GM23338 (cell line): Measurements from ENCODE around the gene UCK1. TPM values are rescaled to one million over a fixed set of nuclear protein-coding genes. Genes with fewer than 3 reads are reported as not detected.

Experiments used
- ATAC-seq: fragments of 200-7000 bp; cut with Tn5 transposase; 3 replicates; pipeline ENCODE4 v1.9.1; 2020
- DNase-seq: peaks from one replicate; pipeline ENCODE4 v3.0.0-alpha.2; 2015; ENCODE audit warnings: low spot score
- H2AFZ ChIP-seq: fragments of 200-600 bp; sonication (generic); 2 replicates; pipeline ENCODE4 v1.8.0; 2016; ENCODE audit warnings: antibody characterized with exemption, mild to moderate bottlenecking, moderate library complexity
- H3F3A ChIP-seq: fragments of 200-600 bp; sonication (generic); replicated peaks from 2 replicates; pipeline ENCODE4 v1.8.0; 2017; ENCODE audit warnings: antibody characterized with exemption, mixed run types, low read depth
- H3K27ac ChIP-seq: fragments of 200-600 bp; sonication (generic); 2 replicates; pipeline ENCODE4 v1.6.1; 2016; ENCODE audit warnings: low read depth
- H3K27me3 ChIP-seq: fragments of 200-600 bp; sonication (generic); 2 replicates; pipeline ENCODE4 v1.8.0; 2016; ENCODE audit warnings: mild to moderate bottlenecking, mixed run types, moderate library complexity; ENCODE audit not compliant: insufficient read depth
- H3K36me3 ChIP-seq: fragments of 200-600 bp; sonication (generic); 2 replicates; pipeline ENCODE4 v1.8.0; 2016; ENCODE audit warnings: mild to moderate bottlenecking; ENCODE audit not compliant: insufficient read depth
- H3K4me1 ChIP-seq: fragments of 200-600 bp; sonication (generic); 2 replicates; pipeline ENCODE4 v1.8.0; 2016; ENCODE audit warnings: mild to moderate bottlenecking, moderate library complexity; ENCODE audit not compliant: insufficient read depth
- H3K4me2 ChIP-seq: fragments of 200-600 bp; sonication (generic); 2 replicates; pipeline ENCODE4 v1.7.1; 2017; ENCODE audit warnings: mixed run types
- H3K4me3 ChIP-seq: fragments of 200-600 bp; sonication (generic); 2 replicates; pipeline ENCODE4 v1.6.1; 2016; ENCODE audit warnings: mixed run types
- H3K79me2 ChIP-seq: fragments of 200-600 bp; sonication (generic); replicated peaks from 2 replicates; pipeline ENCODE4 v1.8.0; 2017; ENCODE audit warnings: mild to moderate bottlenecking; ENCODE audit not compliant: insufficient read depth
- H3K9me2 ChIP-seq: fragments of 200-600 bp; sonication (generic); 2 replicates; pipeline ENCODE4 v1.8.0; 2017; ENCODE audit not compliant: insufficient read depth
- H4K20me1 ChIP-seq: fragments of 200-600 bp; sonication (generic); replicated peaks from 2 replicates; pipeline ENCODE4 v1.8.0; 2017; ENCODE audit warnings: mild to moderate bottlenecking; ENCODE audit not compliant: insufficient read depth
- H3K27ac Mint-ChIP-seq: 2 replicates; pipeline ENCODE4 v1.8.0; 2020; ENCODE audit warnings: inconsistent platforms, mild to moderate bottlenecking, moderate library complexity, mixed read lengths
- H3K27me3 Mint-ChIP-seq: 3 replicates; pipeline ENCODE4 v1.8.0; 2022; ENCODE audit warnings: low read depth, mild to moderate bottlenecking, moderate library complexity, mixed read lengths, inconsistent platforms; ENCODE audit not compliant: insufficient read depth, poor library complexity
- H3K36me3 Mint-ChIP-seq: 3 replicates; pipeline ENCODE4 v1.8.0; 2021; ENCODE audit warnings: low read depth, mild to moderate bottlenecking, inconsistent platforms, moderate library complexity, mixed read lengths
- H3K4me1 Mint-ChIP-seq: 3 replicates; pipeline ENCODE4 v1.8.0; 2020; ENCODE audit warnings: mild to moderate bottlenecking, inconsistent platforms, mixed read lengths
- H3K4me3 Mint-ChIP-seq: 3 replicates; pipeline ENCODE4 v1.8.0; 2021; ENCODE audit warnings: moderate library complexity, mild to moderate bottlenecking, inconsistent platforms, mixed read lengths
- H3K9me3 Mint-ChIP-seq: 3 replicates; pipeline ENCODE4 v1.8.0; 2020; ENCODE audit warnings: moderate library complexity, mild to moderate bottlenecking, inconsistent platforms, mixed read lengths
- EZH2 ChIP-seq: fragments of 200-600 bp; sonication (generic); IDR thresholded peaks from one replicate; pipeline ENCODE4 v1.8.0; 2017; ENCODE audit warnings: antibody characterized with exemption, mild to moderate bottlenecking, low read depth; ENCODE audit not compliant: unreplicated experiment
- JUNB ChIP-seq: IDR thresholded peaks from one replicate; pipeline ENCODE4 v1.6.1; 2016; ENCODE audit warnings: antibody characterized with exemption; ENCODE audit not compliant: unreplicated experiment
- NANOG ChIP-seq: IDR thresholded peaks from 2 replicates; pipeline ENCODE4 v1.6.1; 2016; ENCODE audit warnings: antibody characterized with exemption, borderline replicate concordance
- POLR2AphosphoS5 ChIP-seq: IDR thresholded peaks from 2 replicates; pipeline ENCODE4 v1.6.1; 2016; ENCODE audit warnings: antibody characterized with exemption, low read depth
- STAT1 ChIP-seq: IDR thresholded peaks from one replicate; pipeline ENCODE4 v1.6.1; 2016; ENCODE audit warnings: antibody characterized with exemption; ENCODE audit not compliant: unreplicated experiment
- ZNF114 ChIP-seq: fragments of 250-450 bp; sonication (Bioruptor Pico); IDR thresholded peaks from 2 replicates; pipeline ENCODE4 v1.5.0; 2020; ENCODE audit warnings: mild to moderate bottlenecking, moderate library complexity
- ZNF331 ChIP-seq: fragments of 250-450 bp; sonication (Bioruptor Pico); IDR thresholded peaks from 2 replicates; pipeline ENCODE4 v1.5.0; 2020; ENCODE audit warnings: low read depth, mild to moderate bottlenecking, moderate library complexity
- polyA plus RNA-seq: library from polyadenylated mRNA; unstranded; fragments of >200 nt; fragmentation: Nextera tagmentation; extraction: Ambion mirVana; gene quantifications from 2 replicates; pipeline ENCODE4 v1.2.1, GENCODE V29; 2016
- total RNA-seq: library from RNA; depleted of rRNA; stranded (reverse); fragments of >200 nt; shearing (Covaris generic); gene quantifications from 2 replicates; pipeline ENCODE4 v1.2.3, GENCODE V29; 2014
- TF ChIP-seq, protein P1 (sequence below): IDR thresholded peaks from 2 replicates; pipeline ENCODE4 v1.6.1; 2016; ENCODE audit warnings: antibody characterized with exemption
- TF ChIP-seq, protein P2 (sequence below): fragments of 250-450 bp; sonication (Bioruptor Pico); IDR thresholded peaks from 2 replicates; pipeline ENCODE4 v1.5.0; 2020; ENCODE audit warnings: mild to moderate bottlenecking, moderate library complexity
- TF ChIP-seq, protein P3 (sequence below), 2 experiments: fragments of 200-600 bp in 1 of 2; sonication (generic) in 1 of 2; conservative IDR thresholded peaks; 2 replicates each; pipeline versions ENCODE4 v1.5.1 to v1.6.1; 2016 to 2017; ENCODE audit warnings: antibody characterized with exemption in 2 of 2, low read depth in 2 of 2, mild to moderate bottlenecking in 2 of 2, moderate library complexity in 1 of 2
- TF ChIP-seq, protein P4 (sequence below): IDR thresholded peaks from one replicate; pipeline ENCODE4 v1.6.1; 2018; ENCODE audit warnings: antibody characterized with exemption; ENCODE audit not compliant: unreplicated experiment

Gene UCK1
- total and polyA plus RNA-seq, 2 experiments from 2014 or later = 23.4 to 35.9 TPM

DNA sequence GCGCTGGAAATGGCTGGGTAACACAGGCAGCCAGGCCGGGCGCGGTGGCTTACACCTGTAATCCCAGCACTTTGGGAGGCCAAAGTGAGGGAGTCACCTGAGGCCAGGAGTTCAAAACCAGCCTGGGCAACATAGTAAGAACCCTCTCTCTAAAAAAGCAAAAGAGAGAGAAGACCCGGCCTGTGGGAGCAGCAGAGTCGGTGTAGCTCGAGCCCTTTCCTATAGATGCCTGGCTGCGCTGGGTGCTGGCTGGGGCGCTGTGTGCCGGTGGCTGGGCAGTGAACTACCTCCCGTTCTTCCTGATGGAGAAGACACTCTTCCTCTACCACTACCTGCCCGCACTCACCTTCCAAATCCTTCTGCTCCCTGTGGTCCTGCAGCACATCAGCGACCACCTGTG lies 9.2 kb downstream of the UCK1 start:
- Histone ChIP-seq H3K36me3 (peaks cover 6% of the 10 kb centered on the region; the same call in 1 of the 2 replicates), H3K4me2 (no peak overlapping the region), H4K20me1 (no peaks in the 10 kb centered on the region; the same call in 1 of the 2 replicates), H3F3A (peaks cover 9% of the 10 kb centered on the region; the same call in 1 of the 2 replicates), H3K79me2 (no peaks in the 10 kb centered on the region), H3K27me3 (no peaks in the 10 kb centered on the region), H3K9me2 (no peaks in the 10 kb centered on the region), H2AFZ (no peak overlapping the region), H3K4me3 (no peak overlapping the region), H3K4me1 (no peaks in the 10 kb centered on the region), H3K27ac (no peak overlapping the region)
- no peak for ATAC-seq
- TF ChIP-seq, protein P1, sequence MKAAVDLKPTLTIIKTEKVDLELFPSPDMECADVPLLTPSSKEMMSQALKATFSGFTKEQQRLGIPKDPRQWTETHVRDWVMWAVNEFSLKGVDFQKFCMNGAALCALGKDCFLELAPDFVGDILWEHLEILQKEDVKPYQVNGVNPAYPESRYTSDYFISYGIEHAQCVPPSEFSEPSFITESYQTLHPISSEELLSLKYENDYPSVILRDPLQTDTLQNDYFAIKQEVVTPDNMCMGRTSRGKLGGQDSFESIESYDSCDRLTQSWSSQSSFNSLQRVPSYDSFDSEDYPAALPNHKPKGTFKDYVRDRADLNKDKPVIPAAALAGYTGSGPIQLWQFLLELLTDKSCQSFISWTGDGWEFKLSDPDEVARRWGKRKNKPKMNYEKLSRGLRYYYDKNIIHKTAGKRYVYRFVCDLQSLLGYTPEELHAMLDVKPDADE = no peak
- TF ChIP-seq, protein P2, sequence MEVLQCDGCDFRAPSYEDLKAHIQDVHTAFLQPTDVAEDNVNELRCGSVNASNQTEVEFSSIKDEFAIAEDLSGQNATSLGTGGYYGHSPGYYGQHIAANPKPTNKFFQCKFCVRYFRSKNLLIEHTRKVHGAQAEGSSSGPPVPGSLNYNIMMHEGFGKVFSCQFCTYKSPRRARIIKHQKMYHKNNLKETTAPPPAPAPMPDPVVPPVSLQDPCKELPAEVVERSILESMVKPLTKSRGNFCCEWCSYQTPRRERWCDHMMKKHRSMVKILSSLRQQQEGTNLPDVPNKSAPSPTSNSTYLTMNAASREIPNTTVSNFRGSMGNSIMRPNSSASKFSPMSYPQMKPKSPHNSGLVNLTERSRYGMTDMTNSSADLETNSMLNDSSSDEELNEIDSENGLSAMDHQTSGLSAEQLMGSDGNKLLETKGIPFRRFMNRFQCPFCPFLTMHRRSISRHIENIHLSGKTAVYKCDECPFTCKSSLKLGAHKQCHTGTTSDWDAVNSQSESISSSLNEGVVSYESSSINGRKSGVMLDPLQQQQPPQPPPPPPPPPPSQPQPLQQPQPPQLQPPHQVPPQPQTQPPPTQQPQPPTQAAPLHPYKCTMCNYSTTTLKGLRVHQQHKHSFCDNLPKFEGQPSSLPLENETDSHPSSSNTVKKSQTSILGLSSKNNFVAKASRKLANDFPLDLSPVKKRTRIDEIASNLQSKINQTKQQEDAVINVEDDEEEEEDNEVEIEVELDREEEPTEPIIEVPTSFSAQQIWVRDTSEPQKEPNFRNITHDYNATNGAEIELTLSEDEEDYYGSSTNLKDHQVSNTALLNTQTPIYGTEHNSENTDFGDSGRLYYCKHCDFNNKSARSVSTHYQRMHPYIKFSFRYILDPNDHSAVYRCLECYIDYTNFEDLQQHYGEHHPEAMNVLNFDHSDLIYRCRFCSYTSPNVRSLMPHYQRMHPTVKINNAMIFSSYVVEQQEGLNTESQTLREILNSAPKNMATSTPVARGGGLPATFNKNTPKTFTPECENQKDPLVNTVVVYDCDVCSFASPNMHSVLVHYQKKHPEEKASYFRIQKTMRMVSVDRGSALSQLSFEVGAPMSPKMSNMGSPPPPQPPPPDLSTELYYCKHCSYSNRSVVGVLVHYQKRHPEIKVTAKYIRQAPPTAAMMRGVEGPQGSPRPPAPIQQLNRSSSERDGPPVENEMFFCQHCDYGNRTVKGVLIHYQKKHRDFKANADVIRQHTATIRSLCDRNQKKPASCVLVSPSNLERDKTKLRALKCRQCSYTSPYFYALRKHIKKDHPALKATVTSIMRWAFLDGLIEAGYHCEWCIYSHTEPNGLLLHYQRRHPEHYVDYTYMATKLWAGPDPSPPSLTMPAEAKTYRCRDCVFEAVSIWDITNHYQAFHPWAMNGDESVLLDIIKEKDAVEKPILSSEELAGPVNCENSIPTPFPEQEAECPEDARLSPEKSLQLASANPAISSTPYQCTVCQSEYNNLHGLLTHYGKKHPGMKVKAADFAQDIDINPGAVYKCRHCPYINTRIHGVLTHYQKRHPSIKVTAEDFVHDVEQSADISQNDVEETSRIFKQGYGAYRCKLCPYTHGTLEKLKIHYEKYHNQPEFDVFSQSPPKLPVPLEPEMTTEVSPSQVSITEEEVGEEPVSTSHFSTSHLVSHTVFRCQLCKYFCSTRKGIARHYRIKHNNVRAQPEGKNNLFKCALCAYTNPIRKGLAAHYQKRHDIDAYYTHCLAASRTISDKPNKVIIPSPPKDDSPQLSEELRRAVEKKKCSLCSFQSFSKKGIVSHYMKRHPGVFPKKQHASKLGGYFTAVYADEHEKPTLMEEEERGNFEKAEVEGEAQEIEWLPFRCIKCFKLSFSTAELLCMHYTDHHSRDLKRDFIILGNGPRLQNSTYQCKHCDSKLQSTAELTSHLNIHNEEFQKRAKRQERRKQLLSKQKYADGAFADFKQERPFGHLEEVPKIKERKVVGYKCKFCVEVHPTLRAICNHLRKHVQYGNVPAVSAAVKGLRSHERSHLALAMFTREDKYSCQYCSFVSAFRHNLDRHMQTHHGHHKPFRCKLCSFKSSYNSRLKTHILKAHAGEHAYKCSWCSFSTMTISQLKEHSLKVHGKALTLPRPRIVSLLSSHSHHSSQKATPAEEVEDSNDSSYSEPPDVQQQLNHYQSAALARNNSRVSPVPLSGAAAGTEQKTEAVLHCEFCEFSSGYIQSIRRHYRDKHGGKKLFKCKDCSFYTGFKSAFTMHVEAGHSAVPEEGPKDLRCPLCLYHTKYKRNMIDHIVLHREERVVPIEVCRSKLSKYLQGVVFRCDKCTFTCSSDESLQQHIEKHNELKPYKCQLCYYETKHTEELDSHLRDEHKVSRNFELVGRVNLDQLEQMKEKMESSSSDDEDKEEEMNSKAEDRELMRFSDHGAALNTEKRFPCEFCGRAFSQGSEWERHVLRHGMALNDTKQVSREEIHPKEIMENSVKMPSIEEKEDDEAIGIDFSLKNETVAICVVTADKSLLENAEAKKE (CRISPR knock-in tag) = no peak
- TF ChIP-seq JUNB = no peak
- no peak for TF ChIP-seq POLR2AphosphoS5
- no peak for TF ChIP-seq ZNF331 (CRISPR knock-in tag)
- no peak for TF ChIP-seq NANOG
- TF ChIP-seq, protein P3, sequence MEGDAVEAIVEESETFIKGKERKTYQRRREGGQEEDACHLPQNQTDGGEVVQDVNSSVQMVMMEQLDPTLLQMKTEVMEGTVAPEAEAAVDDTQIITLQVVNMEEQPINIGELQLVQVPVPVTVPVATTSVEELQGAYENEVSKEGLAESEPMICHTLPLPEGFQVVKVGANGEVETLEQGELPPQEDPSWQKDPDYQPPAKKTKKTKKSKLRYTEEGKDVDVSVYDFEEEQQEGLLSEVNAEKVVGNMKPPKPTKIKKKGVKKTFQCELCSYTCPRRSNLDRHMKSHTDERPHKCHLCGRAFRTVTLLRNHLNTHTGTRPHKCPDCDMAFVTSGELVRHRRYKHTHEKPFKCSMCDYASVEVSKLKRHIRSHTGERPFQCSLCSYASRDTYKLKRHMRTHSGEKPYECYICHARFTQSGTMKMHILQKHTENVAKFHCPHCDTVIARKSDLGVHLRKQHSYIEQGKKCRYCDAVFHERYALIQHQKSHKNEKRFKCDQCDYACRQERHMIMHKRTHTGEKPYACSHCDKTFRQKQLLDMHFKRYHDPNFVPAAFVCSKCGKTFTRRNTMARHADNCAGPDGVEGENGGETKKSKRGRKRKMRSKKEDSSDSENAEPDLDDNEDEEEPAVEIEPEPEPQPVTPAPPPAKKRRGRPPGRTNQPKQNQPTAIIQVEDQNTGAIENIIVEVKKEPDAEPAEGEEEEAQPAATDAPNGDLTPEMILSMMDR (conservative IDR thresholded peaks at IDR 0.05; ENCODE audit: low read depth in 2 of 2) = no peak
- TF ChIP-seq STAT1 = no peak
- no peak for TF ChIP-seq EZH2
- TF ChIP-seq, protein P4, sequence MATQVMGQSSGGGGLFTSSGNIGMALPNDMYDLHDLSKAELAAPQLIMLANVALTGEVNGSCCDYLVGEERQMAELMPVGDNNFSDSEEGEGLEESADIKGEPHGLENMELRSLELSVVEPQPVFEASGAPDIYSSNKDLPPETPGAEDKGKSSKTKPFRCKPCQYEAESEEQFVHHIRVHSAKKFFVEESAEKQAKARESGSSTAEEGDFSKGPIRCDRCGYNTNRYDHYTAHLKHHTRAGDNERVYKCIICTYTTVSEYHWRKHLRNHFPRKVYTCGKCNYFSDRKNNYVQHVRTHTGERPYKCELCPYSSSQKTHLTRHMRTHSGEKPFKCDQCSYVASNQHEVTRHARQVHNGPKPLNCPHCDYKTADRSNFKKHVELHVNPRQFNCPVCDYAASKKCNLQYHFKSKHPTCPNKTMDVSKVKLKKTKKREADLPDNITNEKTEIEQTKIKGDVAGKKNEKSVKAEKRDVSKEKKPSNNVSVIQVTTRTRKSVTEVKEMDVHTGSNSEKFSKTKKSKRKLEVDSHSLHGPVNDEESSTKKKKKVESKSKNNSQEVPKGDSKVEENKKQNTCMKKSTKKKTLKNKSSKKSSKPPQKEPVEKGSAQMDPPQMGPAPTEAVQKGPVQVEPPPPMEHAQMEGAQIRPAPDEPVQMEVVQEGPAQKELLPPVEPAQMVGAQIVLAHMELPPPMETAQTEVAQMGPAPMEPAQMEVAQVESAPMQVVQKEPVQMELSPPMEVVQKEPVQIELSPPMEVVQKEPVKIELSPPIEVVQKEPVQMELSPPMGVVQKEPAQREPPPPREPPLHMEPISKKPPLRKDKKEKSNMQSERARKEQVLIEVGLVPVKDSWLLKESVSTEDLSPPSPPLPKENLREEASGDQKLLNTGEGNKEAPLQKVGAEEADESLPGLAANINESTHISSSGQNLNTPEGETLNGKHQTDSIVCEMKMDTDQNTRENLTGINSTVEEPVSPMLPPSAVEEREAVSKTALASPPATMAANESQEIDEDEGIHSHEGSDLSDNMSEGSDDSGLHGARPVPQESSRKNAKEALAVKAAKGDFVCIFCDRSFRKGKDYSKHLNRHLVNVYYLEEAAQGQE = no peak
- no peak for TF ChIP-seq ZNF114
- H3K27me3 Mint-ChIP-seq = peaks cover 17% of the 10 kb centered on the region
- DNase-seq = no peak
- H3K9me3 Mint-ChIP-seq = no peaks in the 10 kb centered on the region
- no peak overlapping the region for H3K4me3 Mint-ChIP-seq
- no peaks in the 10 kb centered on the region for H3K4me1 Mint-ChIP-seq
- H3K36me3 Mint-ChIP-seq = peaks cover 71% of the 10 kb centered on the region
- H3K27ac Mint-ChIP-seq = no peak overlapping the region
